NCI-H2107 (cell line): ENCODE measurements around the gene SH2D3C.

Source experiments
- DNase-seq: peaks from one replicate; lab custom pipeline; 2025; lab: John Stamatoyannopoulos, UW

SH2D3C gene

GRCh38 chr9:127720031-127720864, 58.2 kb downstream of the SH2D3C start:
- no peak for DNase-seq

DNA sequence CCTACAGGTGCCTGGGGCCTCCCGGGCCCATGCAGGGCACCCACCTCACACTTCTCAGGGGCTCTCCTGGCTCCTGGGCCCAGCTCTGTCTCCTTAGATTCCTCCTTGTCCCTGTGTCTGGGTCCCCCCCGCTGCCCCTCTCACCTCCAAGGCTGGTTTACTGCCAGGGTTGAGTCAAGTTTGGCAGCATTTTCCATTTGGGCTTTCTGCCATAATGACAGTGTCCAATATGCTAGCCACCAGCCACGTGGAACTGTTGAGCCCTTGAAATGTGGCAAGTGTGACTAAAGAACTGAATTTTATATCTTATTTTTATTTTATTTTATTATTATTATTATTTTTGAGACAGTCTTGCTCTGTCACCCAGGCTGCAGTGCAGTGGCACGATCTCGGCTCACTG, 60.7 kb downstream of the SH2D3C start:
- DNase-seq: no peak

GRCh38 chr9:127716412-127716811, 62.1 kb downstream of the SH2D3C start:
- DNase-seq: no peak

DNA sequence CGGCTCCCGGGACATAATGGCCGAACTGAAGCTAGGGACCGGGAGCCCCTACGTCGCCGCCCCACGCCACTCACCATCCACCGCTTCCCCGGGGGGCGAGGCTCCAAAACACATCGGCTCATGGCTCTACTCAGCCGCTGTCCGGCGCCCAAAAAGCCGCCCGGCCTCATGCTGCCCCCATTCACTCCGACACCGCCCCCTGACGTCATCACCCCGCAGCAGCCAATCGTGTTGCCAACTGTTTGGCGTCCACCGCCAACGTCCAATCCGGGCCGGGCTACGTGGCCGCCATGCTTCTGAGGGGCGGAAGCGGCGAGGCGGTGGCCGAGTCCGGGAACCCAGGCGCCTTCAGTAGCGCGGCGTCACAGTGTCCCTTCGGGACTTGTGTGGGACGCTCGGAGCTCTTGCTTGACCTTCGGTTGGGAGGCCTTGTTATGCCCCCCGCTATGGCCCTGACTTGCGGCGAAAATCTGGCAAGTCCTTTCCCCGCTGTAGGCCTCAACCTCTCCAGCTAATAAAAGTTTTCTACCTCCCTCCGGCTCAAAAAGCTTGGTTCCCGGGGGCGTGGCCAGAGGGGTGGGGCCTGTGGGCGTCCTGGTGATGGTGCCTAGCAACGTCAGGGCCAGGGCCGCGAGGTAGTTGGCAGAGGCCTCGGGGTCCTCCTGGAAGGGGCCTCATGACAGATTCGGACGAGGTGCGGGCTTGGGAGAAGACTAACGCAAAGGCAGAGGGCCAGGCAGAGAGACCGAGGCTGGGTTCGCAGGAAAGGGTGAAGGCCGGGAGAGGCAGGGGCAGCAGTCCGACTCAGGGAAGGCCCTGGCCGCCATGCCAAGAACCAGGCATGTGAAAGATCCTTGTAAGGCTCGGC, 62.8 kb downstream of the SH2D3C start, which contains the start of the genes PTRH1 and TTC16:
TSS of gene PTRH1 (minus strand) at position 194 of the 868 bp plus-strand sequence. CDS start at position 170, 24 bp downstream.
TSS of gene TTC16 (plus strand) at position 610 of the 868 bp plus-strand sequence. CDS start at position 677, 67 bp downstream.
- peak; percentile 85 for DNase-seq

DNA sequence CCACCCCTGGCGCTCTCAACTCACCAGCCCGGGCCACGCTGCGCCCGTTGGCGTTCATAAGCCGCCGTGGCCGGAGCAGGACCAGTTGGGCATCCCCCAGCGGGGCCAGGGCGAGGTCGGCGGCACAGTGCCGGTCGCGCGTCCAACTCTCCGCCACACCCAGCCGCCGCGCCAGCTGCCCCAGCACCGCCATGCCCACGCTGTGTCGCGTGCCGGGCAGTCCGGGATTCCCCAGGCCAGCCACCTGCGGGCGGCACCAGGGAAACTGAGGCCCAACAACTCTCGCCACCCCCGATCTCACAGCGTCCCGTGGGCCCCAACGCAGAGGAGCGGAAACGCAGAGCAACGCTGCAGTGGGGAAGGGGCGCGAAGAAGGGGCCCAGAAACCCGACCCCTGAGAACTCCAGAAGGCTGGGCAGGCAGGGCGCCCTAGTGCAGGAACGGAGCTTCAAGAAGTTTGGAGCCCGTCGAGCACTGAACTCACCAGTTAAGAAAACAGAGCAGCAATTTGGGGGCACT, 63.5 kb downstream of the SH2D3C start:
- no peak for DNase-seq

DNA sequence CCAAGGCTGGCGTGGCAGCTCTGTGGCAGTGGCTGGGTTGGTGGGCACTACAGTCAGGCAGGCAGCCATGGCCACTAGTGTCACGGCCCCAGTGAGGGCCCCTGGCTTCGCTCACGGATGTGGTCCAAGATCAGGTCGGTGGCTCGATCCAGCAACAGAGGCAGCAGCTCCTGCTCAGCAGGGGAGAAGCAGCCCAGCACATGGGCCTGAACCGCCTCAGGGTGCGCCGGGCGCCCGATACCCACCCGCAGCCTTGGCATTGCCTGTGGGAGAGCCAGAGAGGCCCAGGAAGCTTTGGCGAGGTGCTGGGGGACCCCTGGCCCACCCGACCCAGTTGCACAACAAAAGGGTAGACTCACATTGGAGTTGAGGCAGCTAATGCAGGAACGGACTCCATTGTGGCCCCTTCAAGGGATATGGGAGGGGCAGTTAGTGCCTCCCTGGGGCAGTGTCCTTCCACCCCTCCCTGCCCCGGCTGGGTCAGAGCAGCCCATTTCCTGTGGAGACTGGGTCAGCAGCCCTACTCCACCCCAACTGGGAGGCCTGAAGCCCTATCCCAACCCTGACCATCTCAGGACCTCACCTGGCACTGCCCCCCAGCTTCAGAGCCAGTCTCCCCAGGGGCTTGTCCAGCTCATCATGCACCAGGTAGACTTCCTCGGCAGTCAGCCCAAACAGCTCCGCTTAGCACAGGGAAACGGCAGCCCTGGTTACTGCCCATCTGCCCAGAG, 64.3 kb downstream of the SH2D3C start:
- no peak for DNase-seq

DNA sequence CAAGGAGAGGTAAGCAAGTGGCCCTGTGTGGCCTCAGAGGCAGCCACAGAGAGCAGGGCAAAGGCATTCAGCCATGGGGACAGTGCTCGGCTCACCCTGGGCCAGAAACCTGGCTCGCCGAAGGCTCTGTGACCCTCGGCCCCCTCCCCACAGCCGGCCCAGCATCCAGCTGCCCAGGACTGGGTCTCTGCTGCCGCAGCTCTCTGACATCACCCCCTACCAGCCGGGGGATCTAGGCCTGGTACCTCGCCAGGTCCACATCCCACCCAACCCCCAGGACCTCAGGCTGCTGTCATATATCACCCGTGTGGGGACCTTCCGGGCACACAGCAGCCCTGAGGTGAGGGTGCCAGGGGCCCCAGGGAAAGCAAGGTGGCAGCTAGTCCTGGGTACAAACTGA, 65.6 kb downstream of the SH2D3C start:
- DNase-seq: no peak

GRCh38 chr9:127712371-127712770, 66.1 kb downstream of the SH2D3C start:
- DNase-seq: no peak

- no peak for DNase-seq
These were observed 66.6 kb downstream of the SH2D3C start for GRCh38 chr9:127711831-127712274.

GRCh38 chr9:127711226-127711701, 67.2 kb downstream of the SH2D3C start:
- no peak for DNase-seq

- DNase-seq: no peak
These were observed 68.2 kb downstream of the SH2D3C start for GRCh38 chr9:127710204-127710783.

DNA sequence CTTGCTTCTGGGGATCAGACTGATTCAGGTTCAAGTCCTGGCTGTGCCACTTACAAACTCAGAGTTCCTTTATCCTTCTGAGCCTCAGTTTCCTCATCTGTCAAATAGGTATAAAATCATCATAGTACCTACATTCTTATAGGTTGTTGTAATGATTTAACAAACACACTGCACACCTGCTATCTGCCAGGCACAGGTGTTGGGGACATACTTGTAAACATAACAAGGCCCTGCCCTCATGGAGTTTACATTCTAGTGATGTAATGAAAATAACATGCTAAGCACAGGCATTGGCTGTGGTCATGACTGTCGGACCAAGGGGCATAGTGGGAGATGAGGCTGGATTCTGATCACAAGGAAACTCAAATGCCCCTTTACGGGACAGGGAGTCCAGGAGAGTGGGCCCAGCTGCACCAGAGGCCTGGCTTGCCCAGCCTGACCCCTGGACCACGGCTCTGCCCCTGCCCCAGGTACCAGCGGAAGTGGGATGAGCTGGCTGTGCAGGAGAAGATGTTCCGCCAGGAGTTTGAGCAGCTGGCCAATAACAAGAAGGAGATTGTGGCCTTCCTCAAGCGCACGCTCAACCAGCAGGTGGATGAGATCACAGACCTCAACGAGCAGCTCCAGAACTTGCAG, 69.4 kb downstream of the SH2D3C start:
- no peak for DNase-seq

GRCh38 chr9:127707766-127708165, 70.7 kb downstream of the SH2D3C start:
- DNase-seq: no peak

DNA sequence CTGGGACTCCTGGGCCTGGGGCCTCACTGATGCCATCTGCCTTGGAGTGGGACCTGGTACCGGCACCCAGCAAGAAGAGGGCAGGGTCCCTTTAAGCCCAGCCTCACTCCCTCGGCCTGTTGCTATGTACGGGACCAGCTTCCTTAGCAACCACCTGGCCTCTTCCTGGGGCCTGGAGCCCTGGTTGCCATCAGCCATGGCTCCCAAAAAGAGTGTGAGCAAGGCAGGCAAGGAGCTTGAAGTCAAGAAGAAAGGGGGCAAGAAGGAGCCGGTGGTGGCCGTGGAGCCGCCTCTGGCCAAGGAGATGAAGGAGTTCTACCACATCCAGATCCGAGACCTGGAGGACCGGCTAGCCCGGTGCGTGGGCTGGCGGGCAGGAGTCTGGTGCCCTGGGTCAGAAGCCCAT, 71.6 kb downstream of the SH2D3C start, which contains the start of gene CFAP157:
TSS of gene CFAP157 (plus strand) at position 153 of the 406 bp plus-strand sequence. CDS start at position 197, 44 bp downstream.
- no peak for DNase-seq

GRCh38 chr9:127705577-127706379, 72.7 kb downstream of the SH2D3C start:
- no peak for DNase-seq

GRCh38 chr9:127703289-127703946, 75.0 kb downstream of the SH2D3C start:
- DNase-seq: no peak

DNA sequence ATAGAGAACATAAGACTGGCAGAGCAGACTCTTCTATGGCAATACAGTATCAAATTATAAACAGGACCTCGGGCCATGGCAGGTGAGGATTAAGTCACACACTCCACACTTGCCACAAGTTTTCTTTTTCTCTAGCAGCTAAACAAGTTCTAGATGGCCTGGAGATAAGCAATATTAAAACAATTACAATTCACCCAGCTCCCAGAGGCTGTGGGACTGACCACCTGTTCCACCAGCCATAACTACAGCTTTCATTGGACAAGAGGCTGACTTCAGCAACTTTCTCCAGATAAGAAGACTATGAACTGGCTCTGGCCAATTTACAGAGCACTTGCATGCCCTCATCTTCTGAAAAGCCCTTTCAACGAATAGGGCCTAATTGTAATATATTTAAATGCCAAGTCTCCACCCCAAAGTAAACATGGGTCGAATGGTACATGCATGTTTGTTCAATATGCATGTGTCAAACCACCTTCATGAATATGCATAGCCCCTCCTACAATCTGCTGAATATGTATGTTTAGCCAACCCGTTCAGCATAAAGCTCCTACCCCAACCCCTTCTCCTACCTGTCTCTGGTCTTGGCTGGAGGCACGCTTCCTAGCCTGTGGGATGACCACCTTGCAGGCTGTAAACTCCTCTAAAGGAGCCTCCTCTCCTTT, 77.7 kb downstream of the SH2D3C start:
- no peak for DNase-seq

GRCh38 chr9:127700140-127700539, 78.3 kb downstream of the SH2D3C start:
- no peak for DNase-seq
